Stimulated activated memory B cell treated with anti-CD40 and anti-IgM and Interleukin-4, amounts not matched to agents 10 μg/mL and 1 μg/mL and 100 μg/mL, for 72 hours (primary cell): ENCODE data around the gene LUC7L.
"Not testable (repeated sequence)": the region's sequence is repeated elsewhere in the genome, so short reads cannot be mapped to it uniquely, and the experiment has no call there.

Experiments used
- ATAC-seq: fragments of 150-1000 bp; cut with Tn5 transposase; 2 replicates; pipeline ENCODE4 v1.10.0; 2021
- H3K27ac Mint-ChIP-seq: one replicate; pipeline ENCODE4 v1.8.0; 2022; ENCODE audit warnings: mild to moderate bottlenecking, mixed read lengths
- H3K27me3 Mint-ChIP-seq: one replicate; pipeline ENCODE4 v1.8.0; 2022; ENCODE audit warnings: mixed read lengths
- H3K36me3 Mint-ChIP-seq: one replicate; pipeline ENCODE4 v1.8.0; 2022; ENCODE audit warnings: mixed read lengths
- H3K4me1 Mint-ChIP-seq: one replicate; pipeline ENCODE4 v1.8.0; 2022; ENCODE audit warnings: mixed read lengths
- H3K4me3 Mint-ChIP-seq: one replicate; pipeline ENCODE4 v1.8.0; 2022; ENCODE audit warnings: mild to moderate bottlenecking, moderate library complexity, mixed read lengths
- H3K9me3 Mint-ChIP-seq: one replicate; pipeline ENCODE4 v1.8.0; 2022; ENCODE audit warnings: mixed read lengths

Gene LUC7L

GRCh38 chr16:252366-253337, 23.4 kb upstream of the LUC7L start:
- Mint-ChIP-seq H3K27me3 (no peaks in the 10 kb centered on the region), H3K4me3 (peak overlapping the region; percentile 74), H3K27ac (peak overlapping the region; percentile 81), H3K4me1 (peaks cover 19% of the 10 kb centered on the region), H3K36me3 (peaks cover 61% of the 10 kb centered on the region), H3K9me3 (no peaks in the 10 kb centered on the region)
- ATAC-seq: peak; percentile 83

GRCh38 chr16:249431-249830, 20.2 kb upstream of the LUC7L start:
- no peak for ATAC-seq
- Mint-ChIP-seq H3K4me1 (peaks cover 19% of the 10 kb centered on the region), H3K27me3 (no peaks in the 10 kb centered on the region), H3K27ac (no peak overlapping the region), H3K4me3 (no peak overlapping the region), H3K9me3 (no peaks in the 10 kb centered on the region), H3K36me3 (peaks cover 30% of the 10 kb centered on the region)

- Mint-ChIP-seq H3K4me1 (peaks cover 16% of the 10 kb centered on the region), H3K27ac (no peak overlapping the region), H3K9me3 (no peaks in the 10 kb centered on the region), H3K4me3 (no peak overlapping the region), H3K36me3 (peaks cover 18% of the 10 kb centered on the region), H3K27me3 (no peaks in the 10 kb centered on the region)
- ATAC-seq: no peak
Measured at GRCh38 chr16:247027-247426, 17.8 kb upstream of the LUC7L start.

- H3K27me3 Mint-ChIP-seq: no peaks in the 10 kb centered on the region
- no peaks in the 10 kb centered on the region for H3K9me3 Mint-ChIP-seq
- H3K27ac Mint-ChIP-seq: no peak overlapping the region
- peaks cover 13% of the 10 kb centered on the region for H3K4me1 Mint-ChIP-seq
- no peak for ATAC-seq
- peaks cover 7% of the 10 kb centered on the region for H3K36me3 Mint-ChIP-seq
- H3K4me3 Mint-ChIP-seq: no peak overlapping the region
Measured at GRCh38 chr16:245105-245504, 15.9 kb upstream of the LUC7L start.

GRCh38 chr16:243348-243747, 14.1 kb upstream of the LUC7L start:
- H3K36me3 Mint-ChIP-seq: peaks cover 6% of the 10 kb centered on the region
- H3K27ac Mint-ChIP-seq: no peak overlapping the region
- ATAC-seq: no peak
- no peaks in the 10 kb centered on the region for H3K27me3 Mint-ChIP-seq
- H3K4me1 Mint-ChIP-seq: peaks cover 20% of the 10 kb centered on the region
- H3K9me3 Mint-ChIP-seq: no peaks in the 10 kb centered on the region
- no peak overlapping the region for H3K4me3 Mint-ChIP-seq

- Mint-ChIP-seq H3K4me1 (peaks cover 22% of the 10 kb centered on the region), H3K4me3 (no peak overlapping the region), H3K36me3 (no peaks in the 10 kb centered on the region), H3K9me3 (no peaks in the 10 kb centered on the region), H3K27ac (no peak overlapping the region), H3K27me3 (no peaks in the 10 kb centered on the region)
- no peak for ATAC-seq
Measured at GRCh38 chr16:242281-242680, 13.0 kb upstream of the LUC7L start.

- Mint-ChIP-seq H3K27ac (no peak overlapping the region), H3K4me1 (peaks cover 27% of the 10 kb centered on the region)
- no peak for ATAC-seq
Measured at GRCh38 chr16:240559-240958, 11.3 kb upstream of the LUC7L start.

GRCh38 chr16:239948-240277, 10.7 kb upstream of the LUC7L start:
- peaks cover 33% of the 10 kb centered on the region for H3K4me1 Mint-ChIP-seq
- peak overlapping the region; percentile 13 for H3K4me3 Mint-ChIP-seq
- no peak for ATAC-seq
- H3K27me3 Mint-ChIP-seq: no peaks in the 10 kb centered on the region
- H3K27ac Mint-ChIP-seq: peak overlapping the region; percentile 71
- H3K9me3 Mint-ChIP-seq: no peaks in the 10 kb centered on the region
- H3K36me3 Mint-ChIP-seq: no peaks in the 10 kb centered on the region

More at GRCh38 chr16:240559-240958, 11.3 kb upstream of the LUC7L start:
- Mint-ChIP-seq H3K36me3 (no peaks in the 10 kb centered on the region), H3K9me3 (no peaks in the 10 kb centered on the region), H3K27me3 (no peaks in the 10 kb centered on the region), H3K4me3 (no peak overlapping the region)

GRCh38 chr16:234468-235305, 5.4 kb upstream of the LUC7L start, which contains the start of gene FAM234A:
Gene FAM234A (plus strand): TSS chr16:234821. CDS start chr16:254414, 19,593 bp downstream.
- Mint-ChIP-seq H3K27ac (peak within 1 kb of the TSS; percentile 95), H3K4me1 (peaks cover 19% of the 10 kb centered on the region), H3K36me3 (no peaks in the 10 kb centered on the region), H3K27me3 (no peaks in the 10 kb centered on the region), H3K9me3 (no peaks in the 10 kb centered on the region), H3K4me3 (peak within 1 kb of the TSS; percentile 90)
- peak; percentile 95 for ATAC-seq

- Mint-ChIP-seq H3K4me1 (peaks cover 37% of the 10 kb centered on the region), H3K27ac (no peak overlapping the region), H3K27me3 (no peaks in the 10 kb centered on the region), H3K9me3 (no peaks in the 10 kb centered on the region), H3K4me3 (no peak overlapping the region), H3K36me3 (peaks cover 10% of the 10 kb centered on the region)
- no peak for ATAC-seq
Measured at GRCh38 chr16:230949-231348, 1.7 kb upstream of the LUC7L start.

GRCh38 chr16:230351-230750, 1.1 kb upstream of the LUC7L start:
- peaks cover 14% of the 10 kb centered on the region for H3K36me3 Mint-ChIP-seq
- H3K9me3 Mint-ChIP-seq, ATAC-seq, H3K27me3 Mint-ChIP-seq, H3K4me3 Mint-ChIP-seq, H3K27ac Mint-ChIP-seq: not testable (repeated sequence)
- H3K4me1 Mint-ChIP-seq: peaks cover 33% of the 10 kb centered on the region

- Mint-ChIP-seq H3K9me3 (no peaks in the 10 kb centered on the region), H3K27ac (peak overlapping the region; percentile 93), H3K36me3 (peaks cover 14% of the 10 kb centered on the region), H3K4me1 (peaks cover 30% of the 10 kb centered on the region), H3K4me3 (peak overlapping the region; percentile 90), H3K27me3 (no peaks in the 10 kb centered on the region)
- ATAC-seq: no peak
Measured at GRCh38 chr16:229731-230281, 557 bp upstream of the LUC7L start.

- Mint-ChIP-seq H3K27ac (peak overlapping the region; percentile 93), H3K9me3 (no peaks in the 10 kb centered on the region), H3K27me3 (no peaks in the 10 kb centered on the region), H3K4me1 (peaks cover 30% of the 10 kb centered on the region), H3K36me3 (peaks cover 21% of the 10 kb centered on the region), H3K4me3 (peak overlapping the region; percentile 90)
- peak; percentile 5 for ATAC-seq
Measured at GRCh38 chr16:228151-228851, 948 bp downstream of the LUC7L start.

GRCh38 chr16:220021-220420, 9.2 kb downstream of the LUC7L start:
- no peak overlapping the region for H3K27ac Mint-ChIP-seq
- H3K4me3 Mint-ChIP-seq: no peak overlapping the region
- ATAC-seq: no peak
- peaks cover 24% of the 10 kb centered on the region for H3K36me3 Mint-ChIP-seq
- no peaks in the 10 kb centered on the region for H3K27me3 Mint-ChIP-seq
- no peaks in the 10 kb centered on the region for H3K9me3 Mint-ChIP-seq
- no peaks in the 10 kb centered on the region for H3K4me1 Mint-ChIP-seq

GRCh38 chr16:212999-213398, 16.2 kb downstream of the LUC7L start:
- Mint-ChIP-seq H3K36me3 (peaks cover 25% of the 10 kb centered on the region), H3K27me3 (no peaks in the 10 kb centered on the region), H3K4me3 (no peak overlapping the region), H3K27ac (no peak overlapping the region), H3K9me3 (no peaks in the 10 kb centered on the region), H3K4me1 (peaks cover 4% of the 10 kb centered on the region)
- ATAC-seq: no peak
